K562 (cell line): Measurements from ENCODE around the gene ATP6V0C. TPM values are rescaled to one million over a fixed set of nuclear protein-coding genes. Genes with fewer than 3 reads are reported as not detected.

Experiments
- ATAC-seq: fragments of 200-7000 bp; cut with Tn5 transposase; 3 replicates; pipeline ENCODE4 v1.9.1; 2020; ENCODE audit warnings: moderate library complexity
- BruUV-seq: library from RNA; stranded (reverse); fragments of 400-500 nt; replicated peaks from 2 replicates; lab custom pipeline; 2021; lab: Mats Ljungman, UMichigan
- CTCF ChIA-PET: fragments of 300-600 bp; formaldehyde crosslinking; extraction: SDS; loops from one replicate; lab custom pipeline; 2021; ENCODE audit warnings: low intra/inter-chr PET ratio; lab: Yijun Ruan, JAX
- POLR2A ChIA-PET: fragments of 300-600, 350-650 bp; sonication (Branson Sonifier 250); formaldehyde crosslinking; extraction: SDS; loops from one replicate; lab custom pipeline; 2021; ENCODE audit warnings: antibody characterized with exemption, inconsistent platforms; lab: Yijun Ruan, JAX
- DNase-seq, 4 experiments: peaks; one replicate each; pipeline versions ENCODE4 v3.0.0 to v3.0.0-alpha.2; 2011 to 2018; ENCODE audit warnings: low spot score in 3 of 4, mixed read lengths in 3 of 4; ENCODE audit errors: extremely low read depth in 1 of 4
- FAIRE-seq: peaks from 2 replicates; lab custom pipeline; 2011; peaks lifted over from hg19 to GRCh38; lab: Jason Lieb, UNC
- H2AFZ ChIP-seq: 2 replicates; pipeline ENCODE4 v1.6.0; 2011; ENCODE audit warnings: low read depth, low read length, control low read depth, inconsistent platforms
- H3K27ac ChIP-seq: fragments of 200-600 bp; 3 replicates; pipeline ENCODE4 v1.8.0; 2011; ENCODE audit warnings: low read depth, mild to moderate bottlenecking, control low read depth, inconsistent platforms, low read length, moderate library complexity, mixed read lengths; ENCODE audit errors: extremely low read depth
- H3K27me3 ChIP-seq, 2 experiments: fragments of 300-600 bp in 1 of 2; 2 replicates in 1 of 2; 3 replicates in 1 of 2; pipeline versions ENCODE4 v1.6.0 to v1.8.0; 2011; ENCODE audit warnings: inconsistent platforms in 2 of 2, low read length in 2 of 2, mild to moderate bottlenecking in 1 of 2, mixed read lengths in 1 of 2, moderate library complexity in 1 of 2; ENCODE audit not compliant: control insufficient read depth in 2 of 2, insufficient read depth in 2 of 2
- H3K36me3 ChIP-seq: fragments of 300-600 bp; 3 replicates; pipeline ENCODE4 v1.8.0; 2011; ENCODE audit warnings: mild to moderate bottlenecking, low read length, inconsistent platforms; ENCODE audit not compliant: control insufficient read depth, insufficient read depth
- H3K4me1 ChIP-seq, 2 experiments: fragments of 200-600 bp in 1 of 2; replicated peaks in 1 of 2; 2 replicates in 1 of 2; 3 replicates in 1 of 2; pipeline versions ENCODE4 v1.5.1 to v1.8.0; 2011; ENCODE audit warnings: inconsistent platforms in 2 of 2, low read length in 2 of 2, mild to moderate bottlenecking in 1 of 2, mixed read lengths in 1 of 2, moderate library complexity in 1 of 2; ENCODE audit not compliant: control insufficient read depth in 2 of 2, insufficient read depth in 2 of 2
- H3K4me2 ChIP-seq: 2 replicates; pipeline ENCODE4 v1.6.1; 2011; ENCODE audit warnings: low read length, control low read depth, inconsistent platforms, mixed read lengths; ENCODE audit not compliant: insufficient read depth
- H3K4me3 ChIP-seq: fragments of 200-600 bp; sonication (generic), shearing (Covaris generic); 2 replicates; pipeline ENCODE4 v1.5.1; 2016; ENCODE audit warnings: control low read depth, inconsistent platforms
- H3K79me2 ChIP-seq: fragments of 200-600 bp; 3 replicates; pipeline ENCODE4 v1.8.0; 2011; ENCODE audit warnings: low read length, inconsistent platforms; ENCODE audit not compliant: control insufficient read depth, insufficient read depth
- H3K9ac ChIP-seq, 2 experiments: 2 replicates each; pipeline versions ENCODE4 v1.6.0 to v1.6.1; 2011; ENCODE audit warnings: low read depth in 2 of 2, low read length in 2 of 2, control low read depth in 1 of 2, inconsistent platforms in 1 of 2, mild to moderate bottlenecking in 1 of 2, mixed read lengths in 1 of 2; ENCODE audit not compliant: insufficient read depth in 1 of 2
- H3K9me1 ChIP-seq: one replicate; pipeline ENCODE4 v1.6.0; 2011; ENCODE audit warnings: inconsistent platforms, mild to moderate bottlenecking, low read length, moderate library complexity; ENCODE audit not compliant: control insufficient read depth, insufficient read depth
- H3K9me3 ChIP-seq: replicated peaks from 2 replicates; pipeline ENCODE4 v1.5.1; 2011; ENCODE audit warnings: low read depth, low read length, inconsistent platforms; ENCODE audit not compliant: control insufficient read depth, insufficient read depth
- H4K20me1 ChIP-seq: replicated peaks from 2 replicates; pipeline ENCODE4 v1.6.1; 2011; ENCODE audit warnings: low read length, inconsistent platforms, mixed read lengths; ENCODE audit not compliant: control insufficient read depth, insufficient read depth
- CSDE1 ChIP-seq, 2 experiments: fragments of 450-650 bp; IDR thresholded peaks; 2 replicates each; pipeline ENCODE4 v1.6.1; 2016; ENCODE audit warnings: mild to moderate bottlenecking in 1 of 2
- ETS2 ChIP-seq: IDR thresholded peaks from 2 replicates; pipeline ENCODE4 v1.6.1; 2016; ENCODE audit warnings: borderline replicate concordance, missing genetic modification characterization, mild to moderate bottlenecking, moderate library complexity, missing compliant biosample characterization; ENCODE audit not compliant: poor library complexity, severe bottlenecking
- GABPA ChIP-seq: fragments of 200-800 bp; sonication (Bioruptor generic); conservative IDR thresholded peaks from 2 replicates; pipeline ENCODE4 v1.6.1; 2016; ENCODE audit warnings: low read depth, missing genetic modification characterization, missing compliant biosample characterization
- HDAC8 ChIP-seq: fragments of 450-650 bp; IDR thresholded peaks from 2 replicates; pipeline ENCODE4 v1.6.1; 2016; ENCODE audit warnings: mild to moderate bottlenecking, missing genetic modification characterization, moderate library complexity, missing compliant biosample characterization
- KDM5B ChIP-seq: fragments of 200-600 bp; sonication (generic); IDR thresholded peaks from 2 replicates; pipeline ENCODE4 v1.6.1; 2012; ENCODE audit warnings: low read depth, mild to moderate bottlenecking, moderate library complexity, low read length, control low read depth, inconsistent platforms; ENCODE audit not compliant: insufficient replicate concordance
- KLF10 ChIP-seq: fragments of 250-450 bp; sonication (Bioruptor Pico); IDR thresholded peaks from 2 replicates; pipeline ENCODE4 v1.6.1; 2021; ENCODE audit warnings: matching md5 sums
- NFYB ChIP-seq: IDR thresholded peaks from 2 replicates; pipeline ENCODE4 v1.6.1; 2011; ENCODE audit warnings: mild to moderate bottlenecking, moderate library complexity; ENCODE audit not compliant: insufficient read length; ENCODE audit errors: extremely low read depth
- ZNF121 ChIP-seq: sonication (generic); formaldehyde crosslinking; conservative IDR thresholded peaks from 2 replicates; pipeline ENCODE4 v1.8.0; 2022; ENCODE audit warnings: missing genetic modification reagents
- ZNF696 ChIP-seq: fragments of 250-450 bp; sonication (Bioruptor Pico); conservative IDR thresholded peaks from 2 replicates; pipeline ENCODE4 v1.4.0; 2020; ENCODE audit warnings: mild to moderate bottlenecking, moderate library complexity
- WGBS: fragments of 100-300 bp; shearing (Covaris generic); methylation state at CpG from one replicate; pipeline ENCODE4 v1.1.6; 2016; ENCODE audit warnings: low coverage, mixed read lengths; ENCODE audit not compliant: insufficient coverage; ENCODE audit errors: missing lambda C conversion rate; 5-methylcytosine and 5-hydroxymethylcytosine counted together
- in situ Hi-C: fragments of 300-500 bp; cut with MboI; formaldehyde crosslinking; loops from 4 replicates; pipeline ENCODE4 v1.15.0; 2018; ENCODE audit warnings: inconsistent platforms, mixed read lengths
- intact Hi-C: fragments of 100-400 bp; cut with micrococcal nuclease; formaldehyde crosslinking; loops from 2 replicates; pipeline ENCODE4 v1.14.2; 2022
- polyA plus RNA-seq, 8 experiments: library from polyadenylated mRNA; depleted of rRNA in 4 of 8; stranded (reverse) in 5 of 8; unstranded in 3 of 8; fragments of >200 nt; fragmentation: Nextera tagmentation in 2 of 8; fragmentation: Illumina TruSeq in 1 of 8; extraction: Ambion mirVana in 2 of 8; extraction: Trizol in 1 of 8; gene quantifications; 2 replicates each; pipeline versions ENCODE4 v1.2.1 to v1.2.3, GENCODE V29; 2011 to 2014; ENCODE audit warnings: inconsistent platforms in 1 of 8, missing spikeins in 1 of 8
- total RNA-seq, 7 experiments: library from RNA; depleted of rRNA in 6 of 7; stranded (reverse); fragments of >200 nt in 6 of 7; fragmentation: Illumina TruSeq in 2 of 7; extraction: Trizol in 2 of 7; gene quantifications; 2 replicates each; pipeline versions ENCODE4 v1.2.1 to v1.2.3, GENCODE V29; 2011 to 2021; ENCODE audit warnings: low replicate concordance in 1 of 7
- TF ChIP-seq, protein P1 (sequence below), 2 experiments: fragments of 450-650 bp in 1 of 2; sonication (generic) in 1 of 2; formaldehyde crosslinking in 1 of 2; IDR thresholded peaks; 2 replicates each; pipeline versions ENCODE4 v1.7.1 to v1.9.0; 2016 to 2022; ENCODE audit warnings: inconsistent platforms in 1 of 2, mild to moderate bottlenecking in 1 of 2, missing genetic modification reagents in 1 of 2

Gene ATP6V0C
- total and polyA plus RNA-seq, 9 of the 15 experiments (the other 6 are each of a cell fraction or from before 2014, with no cell fraction given): 2.9 to 228 (median 22.7) TPM

DNA sequence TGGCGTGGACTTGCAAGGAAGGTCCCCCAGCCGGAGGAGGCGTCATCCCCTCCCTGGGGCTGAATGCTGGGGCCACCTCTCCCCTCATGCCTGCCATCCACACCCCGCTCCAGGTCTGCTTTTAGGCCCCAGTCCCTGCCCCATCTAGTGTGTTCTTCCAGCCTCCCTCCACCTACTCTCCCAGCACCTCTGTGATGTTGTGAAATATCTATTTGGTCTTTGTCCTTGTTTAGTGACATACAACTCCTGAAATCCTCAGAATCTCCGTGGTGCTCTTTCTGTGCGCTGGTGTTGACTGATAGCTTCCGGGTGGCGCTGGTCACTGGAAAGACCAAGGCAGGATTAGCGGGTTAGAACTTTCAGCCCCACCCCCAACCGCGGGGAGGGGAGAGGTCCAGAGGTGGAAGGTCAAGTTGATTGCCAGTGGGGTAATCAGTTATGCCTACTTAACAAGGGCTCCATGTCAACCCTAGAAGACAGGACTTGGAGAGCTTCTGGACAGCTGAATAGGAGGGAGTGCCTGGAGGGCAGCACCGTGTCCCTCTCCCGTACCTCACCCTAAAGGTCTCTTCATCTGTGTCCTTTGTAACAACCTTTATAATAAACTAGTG is 28.7 kb upstream of the ATP6V0C start:
- H3K27ac ChIP-seq: peak overlapping the region; percentile 68
- peak overlapping the region; percentile 34; the same call in 1 of the 2 replicates for H2AFZ ChIP-seq
- H3K4me1 ChIP-seq: peaks cover 33 to 88% of the 10 kb centered on the region in 2 experiments
- peak; percentile 89 for FAIRE-seq
- in situ Hi-C loops (no loop called here), intact Hi-C loops (no loop called here)
- 20% methylated on average over 13 of the region's 13 CpGs for WGBS
- peaks cover 89% of the 10 kb centered on the region for H3K79me2 ChIP-seq
- H3K27me3 ChIP-seq: no peaks in the 10 kb centered on the region
- peak; percentile 65 to 85 (median 67) for DNase-seq
- H3K4me3 ChIP-seq: no peak overlapping the region
- H4K20me1 ChIP-seq: peaks cover 5% of the 10 kb centered on the region; the same call in 1 of the 2 replicates
- no peaks in the 10 kb centered on the region for H3K9me1 ChIP-seq
- peak overlapping the region; percentile 40 to 89 for H3K9ac ChIP-seq
- peak overlapping the region; percentile 70 for H3K4me2 ChIP-seq
- CTCF ChIA-PET: no interaction called here
- no peaks in the 10 kb centered on the region for H3K9me3 ChIP-seq
- peak; percentile 84 for ATAC-seq
- H3K36me3 ChIP-seq: peaks cover 49% of the 10 kb centered on the region; the same call in 2 of the 3 replicates
- BruUV-seq: no TSS peak
- POLR2A ChIA-PET: interaction anchor here (0.6 to 1.6 kb wide), 7 partner anchors 9 to 520 kb away, joined by 3 to 7 read pairs (median 3); partner anchors contain the start of gene RPS2
- TF ChIP-seq HDAC8 (tag) (no peak), KDM5B (no peak), KLF10 (CRISPR knock-in tag) (no peak), CSDE1 (IDR thresholded peaks at IDR 0.05) (no peak), ZNF121 (CRISPR knock-in tag) (no peak), ZNF696 (CRISPR knock-in tag) (no peak), ETS2 (tag) (no peak), GABPA (tag) (peak; percentile 62), NFYB (no peak)
- TF ChIP-seq, protein P1, sequence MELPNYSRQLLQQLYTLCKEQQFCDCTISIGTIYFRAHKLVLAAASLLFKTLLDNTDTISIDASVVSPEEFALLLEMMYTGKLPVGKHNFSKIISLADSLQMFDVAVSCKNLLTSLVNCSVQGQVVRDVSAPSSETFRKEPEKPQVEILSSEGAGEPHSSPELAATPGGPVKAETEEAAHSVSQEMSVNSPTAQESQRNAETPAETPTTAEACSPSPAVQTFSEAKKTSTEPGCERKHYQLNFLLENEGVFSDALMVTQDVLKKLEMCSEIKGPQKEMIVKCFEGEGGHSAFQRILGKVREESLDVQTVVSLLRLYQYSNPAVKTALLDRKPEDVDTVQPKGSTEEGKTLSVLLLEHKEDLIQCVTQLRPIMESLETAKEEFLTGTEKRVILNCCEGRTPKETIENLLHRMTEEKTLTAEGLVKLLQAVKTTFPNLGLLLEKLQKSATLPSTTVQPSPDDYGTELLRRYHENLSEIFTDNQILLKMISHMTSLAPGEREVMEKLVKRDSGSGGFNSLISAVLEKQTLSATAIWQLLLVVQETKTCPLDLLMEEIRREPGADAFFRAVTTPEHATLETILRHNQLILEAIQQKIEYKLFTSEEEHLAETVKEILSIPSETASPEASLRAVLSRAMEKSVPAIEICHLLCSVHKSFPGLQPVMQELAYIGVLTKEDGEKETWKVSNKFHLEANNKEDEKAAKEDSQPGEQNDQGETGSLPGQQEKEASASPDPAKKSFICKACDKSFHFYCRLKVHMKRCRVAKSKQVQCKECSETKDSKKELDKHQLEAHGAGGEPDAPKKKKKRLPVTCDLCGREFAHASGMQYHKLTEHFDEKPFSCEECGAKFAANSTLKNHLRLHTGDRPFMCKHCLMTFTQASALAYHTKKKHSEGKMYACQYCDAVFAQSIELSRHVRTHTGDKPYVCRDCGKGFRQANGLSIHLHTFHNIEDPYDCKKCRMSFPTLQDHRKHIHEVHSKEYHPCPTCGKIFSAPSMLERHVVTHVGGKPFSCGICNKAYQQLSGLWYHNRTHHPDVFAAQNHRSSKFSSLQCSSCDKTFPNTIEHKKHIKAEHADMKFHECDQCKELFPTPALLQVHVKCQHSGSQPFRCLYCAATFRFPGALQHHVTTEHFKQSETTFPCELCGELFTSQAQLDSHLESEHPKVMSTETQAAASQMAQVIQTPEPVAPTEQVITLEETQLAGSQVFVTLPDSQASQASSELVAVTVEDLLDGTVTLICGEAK (IDR thresholded peaks at IDR 0.05): 0 out of 2 replicates have a peak, but pooled peaks have one; percentile 20
- TF ChIP-seq, protein P1 (CRISPR knock-in tag; IDR thresholded peaks at IDR 0.05): 0 out of 2 replicates have a peak, but pooled peaks have one; percentile 23
